K562 (cell line): ENCODE results near the gene KIF25. TPM values are rescaled to one million over a fixed set of nuclear protein-coding genes. Genes with fewer than 3 reads are reported as not detected.

Experiments used
- ATAC-seq: fragments of 200-7000 bp; cut with Tn5 transposase; 3 replicates; pipeline ENCODE4 v1.9.1; 2020; ENCODE audit warnings: moderate library complexity
- BruUV-seq: library from RNA; stranded (reverse); fragments of 400-500 nt; replicated peaks from 2 replicates; lab custom pipeline; 2021; lab: Mats Ljungman, UMichigan
- CTCF ChIA-PET: fragments of 300-600 bp; formaldehyde crosslinking; extraction: SDS; loops from one replicate; lab custom pipeline; 2021; ENCODE audit warnings: low intra/inter-chr PET ratio; lab: Yijun Ruan, JAX
- POLR2A ChIA-PET: fragments of 300-600, 350-650 bp; sonication (Branson Sonifier 250); formaldehyde crosslinking; extraction: SDS; loops from one replicate; lab custom pipeline; 2021; ENCODE audit warnings: antibody characterized with exemption, inconsistent platforms; lab: Yijun Ruan, JAX
- DNase-seq, 4 experiments: peaks; one replicate each; pipeline versions ENCODE4 v3.0.0 to v3.0.0-alpha.2; 2011 to 2018; ENCODE audit warnings: low spot score in 3 of 4, mixed read lengths in 3 of 4; ENCODE audit errors: extremely low read depth in 1 of 4
- FAIRE-seq: peaks from 2 replicates; lab custom pipeline; 2011; peaks lifted over from hg19 to GRCh38; lab: Jason Lieb, UNC
- H2AFZ ChIP-seq: 2 replicates; pipeline ENCODE4 v1.6.0; 2011; ENCODE audit warnings: low read depth, low read length, control low read depth, inconsistent platforms
- H3K27ac ChIP-seq: fragments of 200-600 bp; 3 replicates; pipeline ENCODE4 v1.8.0; 2011; ENCODE audit warnings: low read depth, mild to moderate bottlenecking, control low read depth, inconsistent platforms, low read length, moderate library complexity, mixed read lengths; ENCODE audit errors: extremely low read depth
- H3K27me3 ChIP-seq, 2 experiments: fragments of 300-600 bp in 1 of 2; 2 replicates in 1 of 2; 3 replicates in 1 of 2; pipeline versions ENCODE4 v1.6.0 to v1.8.0; 2011; ENCODE audit warnings: inconsistent platforms in 2 of 2, low read length in 2 of 2, mild to moderate bottlenecking in 1 of 2, mixed read lengths in 1 of 2, moderate library complexity in 1 of 2; ENCODE audit not compliant: control insufficient read depth in 2 of 2, insufficient read depth in 2 of 2
- H3K36me3 ChIP-seq: fragments of 300-600 bp; 3 replicates; pipeline ENCODE4 v1.8.0; 2011; ENCODE audit warnings: mild to moderate bottlenecking, low read length, inconsistent platforms; ENCODE audit not compliant: control insufficient read depth, insufficient read depth
- H3K4me1 ChIP-seq, 2 experiments: fragments of 200-600 bp in 1 of 2; replicated peaks in 1 of 2; 2 replicates in 1 of 2; 3 replicates in 1 of 2; pipeline versions ENCODE4 v1.5.1 to v1.8.0; 2011; ENCODE audit warnings: inconsistent platforms in 2 of 2, low read length in 2 of 2, mild to moderate bottlenecking in 1 of 2, mixed read lengths in 1 of 2, moderate library complexity in 1 of 2; ENCODE audit not compliant: control insufficient read depth in 2 of 2, insufficient read depth in 2 of 2
- H3K4me2 ChIP-seq: 2 replicates; pipeline ENCODE4 v1.6.1; 2011; ENCODE audit warnings: low read length, control low read depth, inconsistent platforms, mixed read lengths; ENCODE audit not compliant: insufficient read depth
- H3K4me3 ChIP-seq: fragments of 200-600 bp; sonication (generic), shearing (Covaris generic); 2 replicates; pipeline ENCODE4 v1.5.1; 2016; ENCODE audit warnings: control low read depth, inconsistent platforms
- H3K79me2 ChIP-seq: fragments of 200-600 bp; 3 replicates; pipeline ENCODE4 v1.8.0; 2011; ENCODE audit warnings: low read length, inconsistent platforms; ENCODE audit not compliant: control insufficient read depth, insufficient read depth
- H3K9ac ChIP-seq, 2 experiments: 2 replicates each; pipeline versions ENCODE4 v1.6.0 to v1.6.1; 2011; ENCODE audit warnings: low read depth in 2 of 2, low read length in 2 of 2, control low read depth in 1 of 2, inconsistent platforms in 1 of 2, mild to moderate bottlenecking in 1 of 2, mixed read lengths in 1 of 2; ENCODE audit not compliant: insufficient read depth in 1 of 2
- H3K9me1 ChIP-seq: one replicate; pipeline ENCODE4 v1.6.0; 2011; ENCODE audit warnings: inconsistent platforms, mild to moderate bottlenecking, low read length, moderate library complexity; ENCODE audit not compliant: control insufficient read depth, insufficient read depth
- H3K9me3 ChIP-seq: replicated peaks from 2 replicates; pipeline ENCODE4 v1.5.1; 2011; ENCODE audit warnings: low read depth, low read length, inconsistent platforms; ENCODE audit not compliant: control insufficient read depth, insufficient read depth
- H4K20me1 ChIP-seq: replicated peaks from 2 replicates; pipeline ENCODE4 v1.6.1; 2011; ENCODE audit warnings: low read length, inconsistent platforms, mixed read lengths; ENCODE audit not compliant: control insufficient read depth, insufficient read depth
- ARID1B ChIP-seq: fragments of 450-650 bp; IDR thresholded peaks from 2 replicates; pipeline ENCODE4 v1.6.1; 2016; ENCODE audit warnings: antibody characterized with exemption, mild to moderate bottlenecking, inconsistent platforms
- ATF7 ChIP-seq: fragments of 450-650 bp; IDR thresholded peaks from 2 replicates; pipeline ENCODE4 v1.7.1; 2014; ENCODE audit warnings: mild to moderate bottlenecking, moderate library complexity
- BRD4 ChIP-seq: fragments of 200-600 bp; sonication (generic); IDR thresholded peaks from 2 replicates; pipeline ENCODE4 v1.6.1; 2017; ENCODE audit warnings: inconsistent platforms
- L3MBTL2 ChIP-seq: fragments of 450-650 bp; IDR thresholded peaks from 2 replicates; pipeline ENCODE4 v1.6.1; 2016; ENCODE audit warnings: mild to moderate bottlenecking, moderate library complexity
- MTA2 ChIP-seq: fragments of 450-650 bp; IDR thresholded peaks from 2 replicates; pipeline ENCODE4 v1.6.1; 2016; ENCODE audit warnings: low read depth
- NR0B1 ChIP-seq: fragments of 450-650 bp; IDR thresholded peaks from one replicate; pipeline ENCODE4 v1.6.1; 2018; ENCODE audit warnings: mild to moderate bottlenecking, moderate library complexity; ENCODE audit not compliant: partially characterized antibody
- SRSF7 ChIP-seq: fragments of 200-400 bp; formaldehyde crosslinking; optimal IDR thresholded peaks from 2 replicates; pipeline ENCODE3; 2017; ENCODE audit warnings: mild to moderate bottlenecking, low read depth, low read length
- STAT6 ChIP-seq: sonication (generic); formaldehyde crosslinking; IDR thresholded peaks from 2 replicates; pipeline ENCODE4 v1.8.1; 2023; ENCODE audit warnings: mild to moderate bottlenecking, missing genetic modification reagents
- THRA ChIP-seq: fragments of 450-650 bp; IDR thresholded peaks from 2 replicates; pipeline ENCODE4 v1.6.1; 2017; ENCODE audit warnings: mild to moderate bottlenecking, moderate library complexity
- ZBTB9 ChIP-seq: fragments of 450-650 bp; formaldehyde crosslinking; IDR thresholded peaks from 2 replicates; pipeline ENCODE4 v1.4.0; 2020; ENCODE audit warnings: mild to moderate bottlenecking, moderate library complexity
- ZFP36 ChIP-seq: fragments of 150-350 bp; IDR thresholded peaks from 2 replicates; pipeline ENCODE4 v1.6.1; 2018; ENCODE audit warnings: low read length, low read depth; ENCODE audit not compliant: partially characterized antibody
- ZNF280A ChIP-seq: fragments of 450-650 bp; IDR thresholded peaks from 2 replicates; pipeline ENCODE4 v1.6.1; 2018; ENCODE audit warnings: mild to moderate bottlenecking, low read depth; ENCODE audit not compliant: partially characterized antibody
- WGBS: fragments of 100-300 bp; shearing (Covaris generic); methylation state at CpG from one replicate; pipeline ENCODE4 v1.1.6; 2016; ENCODE audit warnings: low coverage, mixed read lengths; ENCODE audit not compliant: insufficient coverage; ENCODE audit errors: missing lambda C conversion rate; 5-methylcytosine and 5-hydroxymethylcytosine counted together
- in situ Hi-C: fragments of 300-500 bp; cut with MboI; formaldehyde crosslinking; loops from 4 replicates; pipeline ENCODE4 v1.15.0; 2018; ENCODE audit warnings: inconsistent platforms, mixed read lengths
- intact Hi-C: fragments of 100-400 bp; cut with micrococcal nuclease; formaldehyde crosslinking; loops from 2 replicates; pipeline ENCODE4 v1.14.2; 2022
- polyA plus RNA-seq, 8 experiments: library from polyadenylated mRNA; depleted of rRNA in 4 of 8; stranded (reverse) in 5 of 8; unstranded in 3 of 8; fragments of >200 nt; fragmentation: Nextera tagmentation in 2 of 8; fragmentation: Illumina TruSeq in 1 of 8; extraction: Ambion mirVana in 2 of 8; extraction: Trizol in 1 of 8; gene quantifications; 2 replicates each; pipeline versions ENCODE4 v1.2.1 to v1.2.3, GENCODE V29; 2011 to 2014; ENCODE audit warnings: inconsistent platforms in 1 of 8, missing spikeins in 1 of 8
- total RNA-seq, 7 experiments: library from RNA; depleted of rRNA in 6 of 7; stranded (reverse); fragments of >200 nt in 6 of 7; fragmentation: Illumina TruSeq in 2 of 7; extraction: Trizol in 2 of 7; gene quantifications; 2 replicates each; pipeline versions ENCODE4 v1.2.1 to v1.2.3, GENCODE V29; 2011 to 2021; ENCODE audit warnings: low replicate concordance in 1 of 7

Gene KIF25
- total and polyA plus RNA-seq, 9 of the 15 experiments (the other 6 are each of a cell fraction or from before 2014, with no cell fraction given) = 0.04 to 0.49 (median 0.23) TPM; not detected in 5

GRCh38 chr6:168042426-168043192 lies 45.1 kb downstream of the KIF25 start:
- BruUV-seq = no TSS peak
- no peak for TF ChIP-seq ATF7
- no peak for TF ChIP-seq L3MBTL2
- no peak for TF ChIP-seq THRA
- TF ChIP-seq BRD4 = no peak
- no peak for TF ChIP-seq MTA2
- TF ChIP-seq STAT6 (CRISPR knock-in tag) = no peak
- no peak for TF ChIP-seq SRSF7
- TF ChIP-seq ZNF280A = no peak
- no peak for TF ChIP-seq NR0B1
- TF ChIP-seq ARID1B = no peak
- TF ChIP-seq ZFP36 = no peak
- no peak for TF ChIP-seq ZBTB9

More at GRCh38 chr6:168042426-168043192, 45.1 kb downstream of the KIF25 start:
- H4K20me1 ChIP-seq = peaks cover 5% of the 10 kb centered on the region; the same call in 1 of the 2 replicates
- 4% methylated on average over 29 of the region's 29 CpGs for WGBS
- H3K27me3 ChIP-seq = peaks cover 51 to 89% of the 10 kb centered on the region in 2 experiments
- H3K4me1 ChIP-seq = peaks cover 0 to 22% of the 10 kb centered on the region in 2 experiments; a peak in 1 of 5 replicates
- FAIRE-seq (no peak), DNase-seq (no peak), ATAC-seq (no peak; the same call in 2 of the 3 replicates)
- H2AFZ ChIP-seq = no peak overlapping the region
- peak overlapping the region in 1 of 2 experiments; percentile 14; a peak in 1 of 4 replicates for H3K9ac ChIP-seq
- H3K79me2 ChIP-seq = no peaks in the 10 kb centered on the region
- no peak overlapping the region for H3K27ac ChIP-seq
- POLR2A ChIA-PET = interaction anchor here (0.6 kb wide), 1 partner anchor 11 kb away, joined by 3 read pairs; no protein-coding TSS in a partner anchor
- H3K4me2 ChIP-seq = no peak overlapping the region
- no peaks in the 10 kb centered on the region for H3K9me1 ChIP-seq
- in situ Hi-C loops (no loop called here), intact Hi-C loops (no loop called here)
- no peak overlapping the region for H3K4me3 ChIP-seq
- no peaks in the 10 kb centered on the region for H3K9me3 ChIP-seq
- no peaks in the 10 kb centered on the region for H3K36me3 ChIP-seq
- CTCF ChIA-PET = no interaction called here
